ENCODE measurements around the gene THOC1.

THOC1 gene

GRCh38 chr18:274313-274712, 6.5 kb upstream of the THOC1 start:
- no peak for DNase-seq (ENCODE audit: low read depth in 2 of 2)

- no peak for DNase-seq (ENCODE audit: low read depth in 2 of 2)
These were observed 5.7 kb upstream of the THOC1 start for GRCh38 chr18:273525-273924.

- DNase-seq (ENCODE audit: low read depth in 2 of 2): no peak
These were observed 4.8 kb upstream of the THOC1 start for GRCh38 chr18:272650-273049.

GRCh38 chr18:269480-270095, 1.7 kb upstream of the THOC1 start:
- no peak for DNase-seq (ENCODE audit: low read depth in 2 of 2)

GRCh38 chr18:267380-267687, 513 bp downstream of the THOC1 start:
- DNase-seq (ENCODE audit: low read depth in 2 of 2): no peak

- no peak for DNase-seq (ENCODE audit: low read depth in 2 of 2)
These were observed 6.3 kb downstream of the THOC1 start for GRCh38 chr18:261398-262073.

GRCh38 chr18:260547-260946, 7.3 kb downstream of the THOC1 start:
- no peak for DNase-seq (ENCODE audit: low read depth in 2 of 2)

- DNase-seq (ENCODE audit: low read depth in 2 of 2): no peak
These were observed 12.7 kb downstream of the THOC1 start for GRCh38 chr18:255171-255570.

GRCh38 chr18:253121-253520, 14.7 kb downstream of the THOC1 start:
- DNase-seq (ENCODE audit: low read depth in 2 of 2): no peak

- DNase-seq (ENCODE audit: low read depth in 2 of 2): no peak
These were observed 16.3 kb downstream of the THOC1 start for GRCh38 chr18:251572-251971.

GRCh38 chr18:250685-251084, 17.2 kb downstream of the THOC1 start:
- DNase-seq (ENCODE audit: low read depth in 2 of 2): no peak

- DNase-seq (ENCODE audit: low read depth in 2 of 2): no peak
These were observed 19.8 kb downstream of the THOC1 start for GRCh38 chr18:248053-248452.

- no peak for DNase-seq (ENCODE audit: low read depth in 2 of 2)
These were observed 22.5 kb downstream of the THOC1 start for GRCh38 chr18:245282-245847.

- DNase-seq (ENCODE audit: low read depth in 2 of 2): no peak
These were observed 27.7 kb downstream of the THOC1 start for GRCh38 chr18:240175-240574.

GRCh38 chr18:231563-231962, 36.3 kb downstream of the THOC1 start:
- no peak for DNase-seq (ENCODE audit: low read depth in 2 of 2)

GRCh38 chr18:228586-228985, 39.3 kb downstream of the THOC1 start:
- DNase-seq (ENCODE audit: low read depth in 2 of 2): no peak

- no peak for DNase-seq (ENCODE audit: low read depth in 2 of 2)
These were observed 39.9 kb downstream of the THOC1 start for GRCh38 chr18:227902-228301.

- DNase-seq (ENCODE audit: low read depth in 2 of 2): no peak
These were observed 40.5 kb downstream of the THOC1 start for GRCh38 chr18:227374-227773.

GRCh38 chr18:225745-226144, 42.1 kb downstream of the THOC1 start:
- DNase-seq (ENCODE audit: low read depth in 2 of 2): no peak

- DNase-seq (ENCODE audit: low read depth in 2 of 2): no peak
These were observed 47.1 kb downstream of the THOC1 start for GRCh38 chr18:220708-221107.

- DNase-seq (ENCODE audit: low read depth in 2 of 2): no peak
These were observed 50.1 kb downstream of the THOC1 start for GRCh38 chr18:217532-218336.

- DNase-seq (ENCODE audit: low read depth in 2 of 2): no peak
These were observed 52.3 kb downstream of the THOC1 start for GRCh38 chr18:215448-216010.

- DNase-seq (ENCODE audit: low read depth in 2 of 2): no peak
These were observed 53.9 kb downstream of the THOC1 start for GRCh38 chr18:213966-214365.

Data from stimulated activated CD4-positive, alpha-beta T cell treated with anti-CD3 and anti-CD28 coated beads, Interleukin-1b, Interleukin-23, amount 100 ng/mL, for 1 hour (primary cell).